ENCODE results near the gene CD96.
"Not testable (repeated sequence)": the region's sequence is repeated elsewhere in the genome, so short reads cannot be mapped to it uniquely, and the experiment has no call there.

CD96 gene

GRCh38 chr3:111619833-111620232 lies 77.8 kb downstream of the CD96 start:
- DNase-seq (ENCODE audit: low read depth in 1 of 2, low spot score in 1 of 2) = peak in 1 of 2 experiments; percentile 4
- no peak for TF ChIP-seq JUND (IDR thresholded peaks at IDR 0.05; ENCODE audit: low read depth)
- in situ Hi-C loops (cut with HindIII; ENCODE audit: low pct_unique_long_range_greater_than_20kb, low sequenced_read_pairs) = no loop called here

- peak in 1 of 2 experiments; percentile 38 for DNase-seq (ENCODE audit: low read depth in 1 of 2, low spot score in 1 of 2)
- TF ChIP-seq JUND (IDR thresholded peaks at IDR 0.05; ENCODE audit: low read depth) = no peak
- in situ Hi-C loops (cut with HindIII; ENCODE audit: low pct_unique_long_range_greater_than_20kb, low sequenced_read_pairs) = no loop called here
Measured at GRCh38 chr3:111621535-111621934, 79.5 kb downstream of the CD96 start.

- no peak for TF ChIP-seq JUND (IDR thresholded peaks at IDR 0.05; ENCODE audit: low read depth)
- in situ Hi-C loops (cut with HindIII; ENCODE audit: low pct_unique_long_range_greater_than_20kb, low sequenced_read_pairs) = no loop called here
- no peak for DNase-seq (ENCODE audit: low read depth in 1 of 2, low spot score in 1 of 2)
Measured at GRCh38 chr3:111627092-111627491, 85.1 kb downstream of the CD96 start.

- in situ Hi-C loops (cut with HindIII; ENCODE audit: low pct_unique_long_range_greater_than_20kb, low sequenced_read_pairs); DNase-seq (ENCODE audit: low read depth in 1 of 2, low spot score in 1 of 2): not testable (repeated sequence)
Measured at GRCh38 chr3:111629018-111629417, 87.0 kb downstream of the CD96 start.

- in situ Hi-C loops (cut with HindIII; ENCODE audit: low pct_unique_long_range_greater_than_20kb, low sequenced_read_pairs); DNase-seq (ENCODE audit: low read depth in 1 of 2, low spot score in 1 of 2): not testable (repeated sequence)
Measured at GRCh38 chr3:111630638-111631037, 88.6 kb downstream of the CD96 start.

GRCh38 chr3:111635403-111635802 lies 93.4 kb downstream of the CD96 start:
- in situ Hi-C loops (cut with HindIII; ENCODE audit: low pct_unique_long_range_greater_than_20kb, low sequenced_read_pairs) = no loop called here

GRCh38 chr3:111636366-111636885 lies 94.4 kb downstream of the CD96 start:
- in situ Hi-C loops (cut with HindIII; ENCODE audit: low pct_unique_long_range_greater_than_20kb, low sequenced_read_pairs) = no loop called here
- no peak for TF ChIP-seq JUND (IDR thresholded peaks at IDR 0.05; ENCODE audit: low read depth)
- DNase-seq (ENCODE audit: low read depth in 1 of 2, low spot score in 1 of 2) = no peak

More at GRCh38 chr3:111635403-111635802, 93.4 kb downstream of the CD96 start:
- no peak for TF ChIP-seq JUND (IDR thresholded peaks at IDR 0.05; ENCODE audit: low read depth)
- no peak for DNase-seq (ENCODE audit: low read depth in 1 of 2, low spot score in 1 of 2)

GRCh38 chr3:111639316-111639715 lies 97.3 kb downstream of the CD96 start:
- no peak for DNase-seq (ENCODE audit: low read depth in 1 of 2, low spot score in 1 of 2)
- in situ Hi-C loops (cut with HindIII; ENCODE audit: low pct_unique_long_range_greater_than_20kb, low sequenced_read_pairs) = no loop called here
- no peak for TF ChIP-seq JUND (IDR thresholded peaks at IDR 0.05; ENCODE audit: low read depth)

- DNase-seq (ENCODE audit: low read depth in 1 of 2, low spot score in 1 of 2) = no peak
- no peak for TF ChIP-seq JUND (IDR thresholded peaks at IDR 0.05; ENCODE audit: low read depth)
- in situ Hi-C loops (cut with HindIII; ENCODE audit: low pct_unique_long_range_greater_than_20kb, low sequenced_read_pairs) = no loop called here
Measured at GRCh38 chr3:111648991-111649579, 107.1 kb downstream of the CD96 start.

GRCh38 chr3:111650378-111651275 lies 108.6 kb downstream of the CD96 start:
- no peak for DNase-seq (ENCODE audit: low read depth in 1 of 2, low spot score in 1 of 2)
- in situ Hi-C loops (cut with HindIII; ENCODE audit: low pct_unique_long_range_greater_than_20kb, low sequenced_read_pairs) = no loop called here
- TF ChIP-seq JUND (IDR thresholded peaks at IDR 0.05; ENCODE audit: low read depth) = no peak

- DNase-seq (ENCODE audit: low read depth in 1 of 2, low spot score in 1 of 2) = no peak
- TF ChIP-seq JUND (IDR thresholded peaks at IDR 0.05; ENCODE audit: low read depth) = no peak
- in situ Hi-C loops (cut with HindIII; ENCODE audit: low pct_unique_long_range_greater_than_20kb, low sequenced_read_pairs) = no loop called here
Measured at GRCh38 chr3:111652492-111653180, 110.6 kb downstream of the CD96 start.

- in situ Hi-C loops (cut with HindIII; ENCODE audit: low pct_unique_long_range_greater_than_20kb, low sequenced_read_pairs) = no loop called here
- DNase-seq (ENCODE audit: low read depth in 1 of 2, low spot score in 1 of 2) = no peak
- TF ChIP-seq JUND (IDR thresholded peaks at IDR 0.05; ENCODE audit: low read depth) = no peak
Measured at GRCh38 chr3:111653766-111654165, 111.8 kb downstream of the CD96 start.

- no peak for TF ChIP-seq JUND (IDR thresholded peaks at IDR 0.05; ENCODE audit: low read depth)
- in situ Hi-C loops (cut with HindIII; ENCODE audit: low pct_unique_long_range_greater_than_20kb, low sequenced_read_pairs) = no loop called here
- no peak for DNase-seq (ENCODE audit: low read depth in 1 of 2, low spot score in 1 of 2)
Measured at GRCh38 chr3:111662012-111662411, 120.0 kb downstream of the CD96 start.

Data from T47D (cell line).